HepG2 (cell line): Measurements from ENCODE around the gene DNAJB11. TPM values are rescaled to one million over a fixed set of nuclear protein-coding genes. Genes with fewer than 3 reads are reported as not detected.
A peak's percentile ranks its signal among the peaks of the same experiment; 100 is the strongest.

ENCODE experiments used
- ARID3A ChIP-seq: IDR thresholded peaks from 2 replicates; pipeline ENCODE4 v1.6.1; 2012; ENCODE audit warnings: low read depth, low read length, improper control_type of control experiment
- CAMTA2 ChIP-seq: sonication (generic); formaldehyde crosslinking; IDR thresholded peaks from 2 replicates; pipeline ENCODE4 v1.4.0; 2020; ENCODE audit warnings: mild to moderate bottlenecking, missing genetic modification reagents, borderline replicate concordance
- EP300 ChIP-seq, 3 experiments: sonication (generic) in 1 of 3; formaldehyde crosslinking in 1 of 3; IDR thresholded peaks; 2 replicates each; pipeline versions ENCODE4 v1.5.1 to v1.6.1; 2011 to 2020; ENCODE audit warnings: low read depth in 2 of 3, low read length in 2 of 3, borderline replicate concordance in 1 of 3, improper control_type of control experiment in 1 of 3, mild to moderate bottlenecking in 1 of 3, missing genetic modification reagents in 1 of 3, moderate library complexity in 1 of 3
- FOXC1 ChIP-seq: sonication (generic); formaldehyde crosslinking; IDR thresholded peaks from 2 replicates; pipeline ENCODE4 v1.8.0; 2022; ENCODE audit warnings: mild to moderate bottlenecking, missing genetic modification reagents, borderline replicate concordance
- FOXP4 ChIP-seq: sonication (generic); formaldehyde crosslinking; IDR thresholded peaks from 2 replicates; pipeline ENCODE4 v1.4.0; 2020; ENCODE audit warnings: missing genetic modification reagents
- HOXA3 ChIP-seq: sonication (generic); formaldehyde crosslinking; IDR thresholded peaks from 2 replicates; pipeline ENCODE4 v1.5.0; 2020; ENCODE audit warnings: missing genetic modification reagents
- KDM1A ChIP-seq: IDR thresholded peaks from 2 replicates; pipeline ENCODE4 v1.6.1; 2016; ENCODE audit warnings: missing compliant biosample characterization
- KLF6 ChIP-seq: IDR thresholded peaks from 2 replicates; pipeline ENCODE4 v1.8.0; 2016; ENCODE audit warnings: missing biosample characterization, missing genetic modification reagents
- MAZ ChIP-seq, 2 experiments: sonication (generic) in 1 of 2; formaldehyde crosslinking in 1 of 2; IDR thresholded peaks; 2 replicates each; pipeline versions ENCODE4 v1.5.0 to v1.6.1; 2012 to 2020; ENCODE audit warnings: low read depth in 2 of 2, mild to moderate bottlenecking in 2 of 2, borderline replicate concordance in 1 of 2, improper control_type of control experiment in 1 of 2, low read length in 1 of 2, missing genetic modification reagents in 1 of 2, moderate library complexity in 1 of 2
- MYC ChIP-seq: sonication (generic); formaldehyde crosslinking; IDR thresholded peaks from 2 replicates; pipeline ENCODE4 v1.9.0; 2021; ENCODE audit warnings: missing genetic modification reagents, borderline replicate concordance
- NR2F6 ChIP-seq, 2 experiments: IDR thresholded peaks; 2 replicates each; pipeline ENCODE4 v1.6.1; 2016; ENCODE audit warnings: antibody characterized with exemption in 1 of 2, mild to moderate bottlenecking in 1 of 2
- POGK ChIP-seq: sonication (generic); formaldehyde crosslinking; conservative IDR thresholded peaks from 2 replicates; pipeline ENCODE4 v1.8.0; 2022; ENCODE audit warnings: mild to moderate bottlenecking, moderate library complexity, missing genetic modification reagents
- PTBP1 ChIP-seq: fragments of 200-400 bp; formaldehyde crosslinking; IDR thresholded peaks from 2 replicates; pipeline ENCODE4 v1.6.1; 2018; ENCODE audit warnings: low read length, low read depth; ENCODE audit not compliant: poor library complexity, severe bottlenecking
- RFX5 ChIP-seq: IDR thresholded peaks from 2 replicates; pipeline ENCODE4 v1.6.1; 2011; ENCODE audit warnings: low read depth, low read length, improper control_type of control experiment
- SNAI1 ChIP-seq: sonication (generic); formaldehyde crosslinking; IDR thresholded peaks from 2 replicates; pipeline ENCODE4 v1.5.0; 2020; ENCODE audit warnings: mild to moderate bottlenecking, missing genetic modification reagents, borderline replicate concordance
- ZNF430 ChIP-seq: sonication (generic); formaldehyde crosslinking; IDR thresholded peaks from 2 replicates; pipeline ENCODE4 v1.9.0; 2021; ENCODE audit warnings: mild to moderate bottlenecking, missing genetic modification reagents
- ZNF501 ChIP-seq: sonication (generic); formaldehyde crosslinking; IDR thresholded peaks from 2 replicates; pipeline ENCODE4 v1.5.1; 2020; ENCODE audit warnings: mild to moderate bottlenecking, moderate library complexity, missing genetic modification reagents
- ZNF564 ChIP-seq: sonication (generic); formaldehyde crosslinking; IDR thresholded peaks from 2 replicates; pipeline ENCODE4 v1.8.1; 2023; ENCODE audit warnings: mild to moderate bottlenecking, missing genetic modification reagents
- ZNF746 ChIP-seq: sonication (generic); formaldehyde crosslinking; IDR thresholded peaks from 2 replicates; pipeline ENCODE4 v1.8.0; 2022; ENCODE audit warnings: mild to moderate bottlenecking, missing genetic modification reagents
- polyA plus RNA-seq, 8 experiments: library from polyadenylated mRNA; depleted of rRNA in 3 of 8; stranded (reverse) in 7 of 8; unstranded in 1 of 8; fragments of >200 nt; fragmentation: Illumina TruSeq in 4 of 8; extraction: Trizol in 4 of 8; gene quantifications; 2 replicates each; pipeline versions ENCODE4 v1.2.1 to v1.2.3, GENCODE V29; 2011 to 2016; ENCODE audit warnings: low read depth in 4 of 8, missing spikeins in 1 of 8, mixed read lengths in 1 of 8; ENCODE audit not compliant: insufficient read depth in 1 of 8
- total RNA-seq, 5 experiments: library from RNA; depleted of rRNA; stranded (reverse); fragments of >200 nt; fragmentation: Illumina TruSeq; extraction: Trizol; gene quantifications; 2 replicates each; pipeline ENCODE4 v1.2.3, GENCODE V29; 2016; ENCODE audit warnings: low read depth in 1 of 5

The DNAJB11 gene
- total and polyA plus RNA-seq, 2 of the 13 experiments (the other 11 are each of a cell fraction or from before 2014, with no cell fraction given) = 41.0 to 132 TPM

- peak; percentile 40; the same call in 1 of the 2 replicates for TF ChIP-seq MYC (CRISPR knock-in tag)
- TF ChIP-seq HOXA3 (CRISPR knock-in tag) = peak; percentile 75
- no peak for TF ChIP-seq PTBP1
- TF ChIP-seq FOXP4 = peak; percentile 93
- peak; percentile 67; the same call in 1 of the 2 replicates for TF ChIP-seq POGK
- peak; percentile 67; the same call in 1 of the 2 replicates for TF ChIP-seq KDM1A (CRISPR knock-in tag)
- TF ChIP-seq FOXC1 (CRISPR knock-in tag) = peak; percentile 65; the same call in 1 of the 2 replicates
- peak; percentile 84 for TF ChIP-seq NR2F6 (IDR thresholded peaks at IDR 0.05)
- TF ChIP-seq NR2F6 (CRISPR knock-in tag; IDR thresholded peaks at IDR 0.05) = peak; percentile 81
- 0 out of 2 replicates have a peak, but pooled peaks have one; percentile 22 for TF ChIP-seq SNAI1 (CRISPR knock-in tag)
- TF ChIP-seq ARID3A = peak; percentile 68
- TF ChIP-seq MAZ (IDR thresholded peaks at IDR 0.05; ENCODE audit: borderline replicate concordance, low read depth, low read length) = peak; percentile 80; the same call in 1 of the 2 replicates
- TF ChIP-seq MAZ (CRISPR knock-in tag; IDR thresholded peaks at IDR 0.05; ENCODE audit: low read depth) = peak; percentile 86
- no peak for TF ChIP-seq RFX5
- TF ChIP-seq ZNF501 (CRISPR knock-in tag) = peak; percentile 64; the same call in 1 of the 2 replicates
- TF ChIP-seq ZNF746 (CRISPR knock-in tag) = peak; percentile 79
- 0 out of 2 replicates have a peak, but pooled peaks have one; percentile 10 for TF ChIP-seq ZNF430
- TF ChIP-seq EP300 (IDR thresholded peaks at IDR 0.05; ENCODE audit: low read depth in 2 of 2, low read length in 2 of 2) = peak; percentile 81 to 94; a peak in 3 of 4 replicates
- peak; percentile 68; the same call in 1 of the 2 replicates for TF ChIP-seq EP300 (CRISPR knock-in tag; IDR thresholded peaks at IDR 0.05; ENCODE audit: borderline replicate concordance)
- TF ChIP-seq ZNF564 (CRISPR knock-in tag) = 0 out of 2 replicates have a peak, but pooled peaks have one; percentile 36
- no peak for TF ChIP-seq KLF6 (CRISPR knock-in tag)
- TF ChIP-seq CAMTA2 (CRISPR knock-in tag) = no peak
These were observed 60.6 kb downstream of the DNAJB11 start (continued) for GRCh38 chr3:186630950-186631641.
